Neural progenitor cell (in vitro differentiated cells): ENCODE measurements around the gene KCTD3. TPM values are rescaled to one million over a fixed set of nuclear protein-coding genes. Genes with fewer than 3 reads are reported as not detected.
A peak's percentile ranks its signal among the peaks of the same experiment; 100 is the strongest.

Experiments used
- DNase-seq: peaks from one replicate; pipeline ENCODE4 v3.0.0-alpha.2; 2016; ENCODE audit warnings: low spot score
- H2AFZ ChIP-seq: fragments of 200-600 bp; sonication (generic); replicated peaks from 2 replicates; pipeline ENCODE4 v1.6.1; 2016; ENCODE audit warnings: antibody characterized with exemption
- H3F3A ChIP-seq: fragments of 200-600 bp; sonication (generic); 2 replicates; pipeline ENCODE4 v1.6.1; 2016; ENCODE audit warnings: antibody characterized with exemption, low read depth
- H3K27ac ChIP-seq: fragments of 200-600 bp; sonication (generic); 2 replicates; pipeline ENCODE4 v1.5.1; 2016; ENCODE audit warnings: mild to moderate bottlenecking
- H3K27me3 ChIP-seq: fragments of 200-600 bp; sonication (generic); 2 replicates; pipeline ENCODE4 v1.6.1; 2016; ENCODE audit warnings: mild to moderate bottlenecking, moderate library complexity
- H3K36me3 ChIP-seq: fragments of 200-600 bp; sonication (generic); 2 replicates; pipeline ENCODE4 v1.5.1; 2016
- H3K4me1 ChIP-seq: fragments of 200-600 bp; sonication (generic); 2 replicates; pipeline ENCODE4 v1.6.1; 2016; ENCODE audit warnings: mixed run types
- H3K4me2 ChIP-seq: fragments of 200-600 bp; sonication (generic); 2 replicates; pipeline ENCODE4 v1.6.1; 2016
- H3K4me3 ChIP-seq: fragments of 200-600 bp; sonication (generic); 2 replicates; pipeline ENCODE4 v1.5.1; 2016
- H3K79me2 ChIP-seq: fragments of 200-600 bp; sonication (generic); 2 replicates; pipeline ENCODE4 v1.6.1; 2016; ENCODE audit warnings: low read depth
- H3K9ac ChIP-seq: fragments of 200-600 bp; sonication (generic); 2 replicates; pipeline ENCODE4 v1.6.1; 2016
- H3K9me3 ChIP-seq: fragments of 200-600 bp; sonication (generic); 2 replicates; pipeline ENCODE4 v1.5.1; 2016; ENCODE audit warnings: low read depth
- H4K20me1 ChIP-seq: fragments of 200-600 bp; sonication (generic); 2 replicates; pipeline ENCODE4 v1.6.1; 2016; ENCODE audit warnings: low read depth
- H3K27ac Mint-ChIP-seq: 3 replicates; pipeline ENCODE4 v1.8.0; 2021; ENCODE audit warnings: mixed read lengths
- H3K27me3 Mint-ChIP-seq: 2 replicates; pipeline ENCODE4 v1.8.0; 2022; ENCODE audit warnings: low read depth, mild to moderate bottlenecking, inconsistent platforms, moderate library complexity, mixed read lengths; ENCODE audit not compliant: insufficient read depth
- H3K36me3 Mint-ChIP-seq: 3 replicates; pipeline ENCODE4 v1.8.0; 2021; ENCODE audit warnings: mixed read lengths
- H3K4me1 Mint-ChIP-seq: 3 replicates; pipeline ENCODE4 v1.8.0; 2021; ENCODE audit warnings: mixed read lengths
- H3K4me3 Mint-ChIP-seq: 3 replicates; pipeline ENCODE4 v1.8.0; 2021; ENCODE audit warnings: mild to moderate bottlenecking, moderate library complexity, mixed read lengths
- H3K9me3 Mint-ChIP-seq: 3 replicates; pipeline ENCODE4 v1.8.0; 2020; ENCODE audit warnings: mixed read lengths
- CTCF ChIP-seq: fragments of 200-600 bp; sonication (generic); IDR thresholded peaks from 2 replicates; pipeline ENCODE4 v1.5.1; 2017; ENCODE audit warnings: antibody characterized with exemption, mild to moderate bottlenecking
- EZH2 ChIP-seq: fragments of 200-600 bp; sonication (generic); IDR thresholded peaks from 2 replicates; pipeline ENCODE4 v1.6.1; 2017; ENCODE audit warnings: antibody characterized with exemption, mild to moderate bottlenecking, moderate library complexity
- EZH2phosphoT487 ChIP-seq: fragments of 200-600 bp; sonication (generic); IDR thresholded peaks from 2 replicates; pipeline ENCODE4 v1.6.1; 2017; ENCODE audit warnings: antibody characterized with exemption
- total RNA-seq: library from RNA; depleted of rRNA; stranded (reverse); fragments of >200 nt; gene quantifications from 2 replicates; pipeline ENCODE4 v1.2.3, GENCODE V29; 2015; ENCODE audit warnings: low replicate concordance

KCTD3 gene
- total RNA-seq, 1 donor from 2014 or later = 70.1 TPM

- Histone ChIP-seq H3K36me3 (no peaks in the 10 kb centered on the region), H3F3A (peaks cover 13% of the 10 kb centered on the region), H3K27ac (no peak overlapping the region), H3K4me3 (no peak overlapping the region), H3K4me1 (peaks cover 6% of the 10 kb centered on the region), H2AFZ (no peak overlapping the region), H3K79me2 (peaks cover 85% of the 10 kb centered on the region), H3K4me2 (peak overlapping the region; percentile 79), H4K20me1 (peaks cover 17% of the 10 kb centered on the region), H3K9me3 (no peaks in the 10 kb centered on the region), H3K27me3 (no peaks in the 10 kb centered on the region), H3K9ac (no peak overlapping the region)
- Mint-ChIP-seq H3K36me3 (peaks cover 15% of the 10 kb centered on the region), H3K9me3 (no peaks in the 10 kb centered on the region), H3K27me3 (peaks cover 4% of the 10 kb centered on the region), H3K4me1 (peaks cover 21% of the 10 kb centered on the region), H3K4me3 (no peak overlapping the region), H3K27ac (no peak overlapping the region)
- no peak for DNase-seq
- TF ChIP-seq EZH2 = no peak
- no peak for TF ChIP-seq CTCF
- no peak for TF ChIP-seq EZH2phosphoT487
Observed at GRCh38 chr1:215569986-215570824, 3.1 kb downstream of the KCTD3 start.

- Histone ChIP-seq H3K36me3 (peaks cover 52% of the 10 kb centered on the region), H3K9me3 (peaks cover 6% of the 10 kb centered on the region), H2AFZ (no peak overlapping the region), H3F3A (no peaks in the 10 kb centered on the region), H3K4me3 (no peak overlapping the region), H3K79me2 (no peaks in the 10 kb centered on the region), H3K27ac (no peak overlapping the region), H3K4me1 (no peaks in the 10 kb centered on the region), H3K27me3 (no peaks in the 10 kb centered on the region), H4K20me1 (no peaks in the 10 kb centered on the region), H3K9ac (no peak overlapping the region), H3K4me2 (no peak overlapping the region)
- Mint-ChIP-seq H3K4me1 (peaks cover 4% of the 10 kb centered on the region), H3K27ac (no peak overlapping the region), H3K27me3 (no peaks in the 10 kb centered on the region), H3K9me3 (peaks cover 7% of the 10 kb centered on the region), H3K4me3 (no peak overlapping the region), H3K36me3 (peaks cover 58% of the 10 kb centered on the region)
- no peak for DNase-seq
- TF ChIP-seq EZH2 = no peak
- no peak for TF ChIP-seq EZH2phosphoT487
- no peak for TF ChIP-seq CTCF
Observed at GRCh38 chr1:215581896-215582295, 14.8 kb downstream of the KCTD3 start.

- H3K4me3 Mint-ChIP-seq = no peak overlapping the region
- peaks cover 7% of the 10 kb centered on the region for H3K9me3 Mint-ChIP-seq
- H2AFZ ChIP-seq = no peak overlapping the region
- H3K79me2 ChIP-seq = no peaks in the 10 kb centered on the region
- H3K4me3 ChIP-seq = no peak overlapping the region
- H3K27me3 ChIP-seq = no peaks in the 10 kb centered on the region
- no peaks in the 10 kb centered on the region for H3K4me1 ChIP-seq
- no peaks in the 10 kb centered on the region for H3K27me3 Mint-ChIP-seq
- no peak overlapping the region for H3K27ac Mint-ChIP-seq
- TF ChIP-seq EZH2 = no peak
- no peak for TF ChIP-seq CTCF
- no peak for TF ChIP-seq EZH2phosphoT487
- H3F3A ChIP-seq = no peaks in the 10 kb centered on the region
- H3K9ac ChIP-seq = no peak overlapping the region
- DNase-seq = no peak
- H3K4me1 Mint-ChIP-seq = peaks cover 4% of the 10 kb centered on the region
- peaks cover 42% of the 10 kb centered on the region for H3K36me3 ChIP-seq
- H3K27ac ChIP-seq = no peak overlapping the region
- peaks cover 6% of the 10 kb centered on the region for H3K9me3 ChIP-seq
- no peak overlapping the region for H3K4me2 ChIP-seq
- H3K36me3 Mint-ChIP-seq = peaks cover 63% of the 10 kb centered on the region
- no peaks in the 10 kb centered on the region for H4K20me1 ChIP-seq
Observed at GRCh38 chr1:215583185-215583749, 16.2 kb downstream of the KCTD3 start.
